Measurements from ENCODE around the gene ADGRG2. TPM values are rescaled to one million over a fixed set of nuclear protein-coding genes. Genes with fewer than 3 reads are reported as not detected.

The ADGRG2 gene
- total RNA-seq, 1 experiment from 2014 or later, result not detected

DNA sequence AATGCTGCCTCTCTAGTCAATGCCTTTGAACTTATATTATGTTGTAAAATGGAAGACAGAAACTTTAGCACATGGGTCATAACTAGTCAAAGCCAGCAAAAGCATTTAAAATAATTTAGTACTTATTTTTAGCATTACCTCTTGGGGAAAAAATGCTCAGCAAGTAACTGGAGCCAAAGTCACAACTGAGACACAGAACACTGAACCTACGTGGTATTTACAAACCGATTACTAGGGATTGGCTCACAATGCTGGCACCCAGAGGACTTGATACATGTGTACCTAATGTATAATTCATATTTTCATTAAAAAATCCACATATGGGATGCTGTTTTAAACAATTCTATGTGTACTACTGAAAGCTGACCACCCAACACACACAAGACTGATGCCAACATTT, 176.8 kb downstream of the ADGRG2 start:
- no peaks in the 10 kb centered on the region for H3K27me3 ChIP-seq (ENCODE audit: insufficient read depth, low read length)
- TF ChIP-seq SIN3A (IDR thresholded peaks at IDR 0.05; ENCODE audit: low read depth), result no peak
- TF ChIP-seq ELF1 (IDR thresholded peaks at IDR 0.05; ENCODE audit: borderline replicate concordance, low read depth), result no peak
- no peak for TF ChIP-seq RAD21 (IDR thresholded peaks at IDR 0.05; ENCODE audit: low read depth)
- TF ChIP-seq, protein P1, sequence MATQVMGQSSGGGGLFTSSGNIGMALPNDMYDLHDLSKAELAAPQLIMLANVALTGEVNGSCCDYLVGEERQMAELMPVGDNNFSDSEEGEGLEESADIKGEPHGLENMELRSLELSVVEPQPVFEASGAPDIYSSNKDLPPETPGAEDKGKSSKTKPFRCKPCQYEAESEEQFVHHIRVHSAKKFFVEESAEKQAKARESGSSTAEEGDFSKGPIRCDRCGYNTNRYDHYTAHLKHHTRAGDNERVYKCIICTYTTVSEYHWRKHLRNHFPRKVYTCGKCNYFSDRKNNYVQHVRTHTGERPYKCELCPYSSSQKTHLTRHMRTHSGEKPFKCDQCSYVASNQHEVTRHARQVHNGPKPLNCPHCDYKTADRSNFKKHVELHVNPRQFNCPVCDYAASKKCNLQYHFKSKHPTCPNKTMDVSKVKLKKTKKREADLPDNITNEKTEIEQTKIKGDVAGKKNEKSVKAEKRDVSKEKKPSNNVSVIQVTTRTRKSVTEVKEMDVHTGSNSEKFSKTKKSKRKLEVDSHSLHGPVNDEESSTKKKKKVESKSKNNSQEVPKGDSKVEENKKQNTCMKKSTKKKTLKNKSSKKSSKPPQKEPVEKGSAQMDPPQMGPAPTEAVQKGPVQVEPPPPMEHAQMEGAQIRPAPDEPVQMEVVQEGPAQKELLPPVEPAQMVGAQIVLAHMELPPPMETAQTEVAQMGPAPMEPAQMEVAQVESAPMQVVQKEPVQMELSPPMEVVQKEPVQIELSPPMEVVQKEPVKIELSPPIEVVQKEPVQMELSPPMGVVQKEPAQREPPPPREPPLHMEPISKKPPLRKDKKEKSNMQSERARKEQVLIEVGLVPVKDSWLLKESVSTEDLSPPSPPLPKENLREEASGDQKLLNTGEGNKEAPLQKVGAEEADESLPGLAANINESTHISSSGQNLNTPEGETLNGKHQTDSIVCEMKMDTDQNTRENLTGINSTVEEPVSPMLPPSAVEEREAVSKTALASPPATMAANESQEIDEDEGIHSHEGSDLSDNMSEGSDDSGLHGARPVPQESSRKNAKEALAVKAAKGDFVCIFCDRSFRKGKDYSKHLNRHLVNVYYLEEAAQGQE (IDR thresholded peaks at IDR 0.05; ENCODE audit: low read depth), result no peak
- no peak for TF ChIP-seq EZH2phosphoT487 (IDR thresholded peaks at IDR 0.05; ENCODE audit: borderline replicate concordance)
- no peak for TF ChIP-seq EGR1 (IDR thresholded peaks at IDR 0.05; ENCODE audit: low read depth)
- TF ChIP-seq TCF7L2 (IDR thresholded peaks at IDR 0.05; ENCODE audit: borderline replicate concordance, extremely low read depth, insufficient read depth, insufficient read length), result no peak
- no peak for TF ChIP-seq SRF (IDR thresholded peaks at IDR 0.05; ENCODE audit: low read depth)
- TF ChIP-seq, protein P2, sequence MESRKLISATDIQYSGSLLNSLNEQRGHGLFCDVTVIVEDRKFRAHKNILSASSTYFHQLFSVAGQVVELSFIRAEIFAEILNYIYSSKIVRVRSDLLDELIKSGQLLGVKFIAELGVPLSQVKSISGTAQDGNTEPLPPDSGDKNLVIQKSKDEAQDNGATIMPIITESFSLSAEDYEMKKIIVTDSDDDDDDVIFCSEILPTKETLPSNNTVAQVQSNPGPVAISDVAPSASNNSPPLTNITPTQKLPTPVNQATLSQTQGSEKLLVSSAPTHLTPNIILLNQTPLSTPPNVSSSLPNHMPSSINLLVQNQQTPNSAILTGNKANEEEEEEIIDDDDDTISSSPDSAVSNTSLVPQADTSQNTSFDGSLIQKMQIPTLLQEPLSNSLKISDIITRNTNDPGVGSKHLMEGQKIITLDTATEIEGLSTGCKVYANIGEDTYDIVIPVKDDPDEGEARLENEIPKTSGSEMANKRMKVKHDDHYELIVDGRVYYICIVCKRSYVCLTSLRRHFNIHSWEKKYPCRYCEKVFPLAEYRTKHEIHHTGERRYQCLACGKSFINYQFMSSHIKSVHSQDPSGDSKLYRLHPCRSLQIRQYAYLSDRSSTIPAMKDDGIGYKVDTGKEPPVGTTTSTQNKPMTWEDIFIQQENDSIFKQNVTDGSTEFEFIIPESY (IDR thresholded peaks at IDR 0.05; ENCODE audit: extremely low read depth, insufficient replicate concordance, low read length), result no peak
- no peak for TF ChIP-seq CEBPB (IDR thresholded peaks at IDR 0.05; ENCODE audit: low read depth)
- no peak for TF ChIP-seq YY1 (IDR thresholded peaks at IDR 0.05; ENCODE audit: extremely low read depth, insufficient replicate concordance, low read depth, low read length)
- no peak for TF ChIP-seq JUND (IDR thresholded peaks at IDR 0.05)
- TF ChIP-seq, protein P3, sequence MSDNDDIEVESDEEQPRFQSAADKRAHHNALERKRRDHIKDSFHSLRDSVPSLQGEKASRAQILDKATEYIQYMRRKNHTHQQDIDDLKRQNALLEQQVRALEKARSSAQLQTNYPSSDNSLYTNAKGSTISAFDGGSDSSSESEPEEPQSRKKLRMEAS (IDR thresholded peaks at IDR 0.05), result no peak
- TF ChIP-seq ZFX (IDR thresholded peaks at IDR 0.05), result no peak
- no peak for TF ChIP-seq POLR2AphosphoS5 (IDR thresholded peaks at IDR 0.05; ENCODE audit: low read depth, low read length)
- no peak for TF ChIP-seq POLR2A (IDR thresholded peaks at IDR 0.05; ENCODE audit: borderline replicate concordance, extremely low read depth, insufficient read depth, insufficient read length)
- TF ChIP-seq SP1 (IDR thresholded peaks at IDR 0.05; ENCODE audit: low read depth), result no peak
- TF ChIP-seq, protein P4, sequence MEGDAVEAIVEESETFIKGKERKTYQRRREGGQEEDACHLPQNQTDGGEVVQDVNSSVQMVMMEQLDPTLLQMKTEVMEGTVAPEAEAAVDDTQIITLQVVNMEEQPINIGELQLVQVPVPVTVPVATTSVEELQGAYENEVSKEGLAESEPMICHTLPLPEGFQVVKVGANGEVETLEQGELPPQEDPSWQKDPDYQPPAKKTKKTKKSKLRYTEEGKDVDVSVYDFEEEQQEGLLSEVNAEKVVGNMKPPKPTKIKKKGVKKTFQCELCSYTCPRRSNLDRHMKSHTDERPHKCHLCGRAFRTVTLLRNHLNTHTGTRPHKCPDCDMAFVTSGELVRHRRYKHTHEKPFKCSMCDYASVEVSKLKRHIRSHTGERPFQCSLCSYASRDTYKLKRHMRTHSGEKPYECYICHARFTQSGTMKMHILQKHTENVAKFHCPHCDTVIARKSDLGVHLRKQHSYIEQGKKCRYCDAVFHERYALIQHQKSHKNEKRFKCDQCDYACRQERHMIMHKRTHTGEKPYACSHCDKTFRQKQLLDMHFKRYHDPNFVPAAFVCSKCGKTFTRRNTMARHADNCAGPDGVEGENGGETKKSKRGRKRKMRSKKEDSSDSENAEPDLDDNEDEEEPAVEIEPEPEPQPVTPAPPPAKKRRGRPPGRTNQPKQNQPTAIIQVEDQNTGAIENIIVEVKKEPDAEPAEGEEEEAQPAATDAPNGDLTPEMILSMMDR (IDR thresholded peaks at IDR 0.05 in 2 of 3, conservative IDR thresholded peaks at IDR 0.05 in 1 of 3; ENCODE audit: borderline replicate concordance in 1 of 3, insufficient read depth in 1 of 3, low read depth in 2 of 3, low read length in 2 of 3), result no peak
- TF ChIP-seq, protein P5, sequence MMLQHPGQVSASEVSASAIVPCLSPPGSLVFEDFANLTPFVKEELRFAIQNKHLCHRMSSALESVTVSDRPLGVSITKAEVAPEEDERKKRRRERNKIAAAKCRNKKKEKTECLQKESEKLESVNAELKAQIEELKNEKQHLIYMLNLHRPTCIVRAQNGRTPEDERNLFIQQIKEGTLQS (IDR thresholded peaks at IDR 0.05), result no peak
- no peaks in the 10 kb centered on the region for H3K79me2 ChIP-seq (ENCODE audit: insufficient read depth, low read length)
- H3K4me1 ChIP-seq (ENCODE audit: control insufficient read depth in 1 of 2, insufficient read depth in 2 of 2, low read length in 2 of 2), result no peaks in the 10 kb centered on the region; a peak in 1 of 4 replicates
- no peak for DNase-seq (ENCODE audit: low read depth, low spot score)
- H3K9me3 ChIP-seq (ENCODE audit: control insufficient read depth in 1 of 2, insufficient read depth in 1 of 2, low read depth in 1 of 2, low read length in 2 of 2), result no peaks in the 10 kb centered on the region
- no peak overlapping the region for H3K27ac ChIP-seq (ENCODE audit: low read depth, low read length)
- RAD21 ChIA-PET (ENCODE audit: low non-redundant PET in 1 of 2, low total read pairs in 2 of 2, uncharacterized antibody in 2 of 2, unreplicated experiment in 2 of 2), result no interaction called here
- no peak overlapping the region for H3K9ac ChIP-seq (ENCODE audit: low read length)
- no peak overlapping the region for H3K4me3 ChIP-seq (replicated peaks in 1 of 2; ENCODE audit: low read depth in 1 of 2, low read length in 2 of 2)
- intact Hi-C loops (cut with micrococcal nuclease), result no loop called here
- no peak for ATAC-seq
- no peaks in the 10 kb centered on the region for H3K9me2 ChIP-seq (ENCODE audit: insufficient read depth)
- H4K20me1 ChIP-seq (ENCODE audit: insufficient read depth), result no peaks in the 10 kb centered on the region
- CTCF ChIA-PET, result no interaction called here
- H3K4me2 ChIP-seq (ENCODE audit: low read length), result no peak overlapping the region
- POLR2A ChIA-PET, result no interaction called here
- H2AFZ ChIP-seq (ENCODE audit: low read depth, low read length, poor library complexity, severe bottlenecking), result no peak overlapping the region
- no TSS peak for BruUV-seq (replicated peaks)
- H3K36me3 ChIP-seq (ENCODE audit: control insufficient read depth in 1 of 2, insufficient read depth in 2 of 2, low read length in 2 of 2), result no peaks in the 10 kb centered on the region; a peak in 1 of 4 replicates

Data from HCT116 (cell line).